Activated T-cell treated with anti-CD3 and anti-CD28 coated beads for 4 hours (primary cell): Measurements from ENCODE around the gene MYCL.
"Not testable (repeated sequence)": the region's sequence is repeated elsewhere in the genome, so short reads cannot be mapped to it uniquely, and the experiment has no call there.

Experiments used
- DNase-seq: peaks from one replicate; pipeline ENCODE4 v3.0.0-alpha.2; 2020

The MYCL gene

GRCh38 chr1:39890273-39890672, 11.4 kb downstream of the MYCL start:
- DNase-seq = no peak

- no peak for DNase-seq
These were observed 14.9 kb downstream of the MYCL start for GRCh38 chr1:39886757-39887231.

GRCh38 chr1:39885516-39885915, 16.2 kb downstream of the MYCL start:
- DNase-seq = no peak

GRCh38 chr1:39882152-39882551, 19.6 kb downstream of the MYCL start:
- DNase-seq = no peak

- no peak for DNase-seq
These were observed 23.4 kb downstream of the MYCL start for GRCh38 chr1:39877980-39878956.

GRCh38 chr1:39877231-39877778, 24.4 kb downstream of the MYCL start:
- DNase-seq = no peak

GRCh38 chr1:39876144-39876543, 25.6 kb downstream of the MYCL start:
- DNase-seq = no peak

- no peak for DNase-seq
These were observed 29.0 kb downstream of the MYCL start for GRCh38 chr1:39872698-39873097.

GRCh38 chr1:39871796-39872195, 29.9 kb downstream of the MYCL start:
- DNase-seq = no peak

GRCh38 chr1:39871043-39871442, 30.7 kb downstream of the MYCL start:
- not testable (repeated sequence) for DNase-seq

GRCh38 chr1:39869538-39870112, 32.1 kb downstream of the MYCL start:
- not testable (repeated sequence) for DNase-seq

GRCh38 chr1:39866767-39867166, 35.0 kb downstream of the MYCL start:
- no peak for DNase-seq

- DNase-seq = no peak
These were observed 36.0 kb downstream of the MYCL start for GRCh38 chr1:39865762-39866161.

- no peak for DNase-seq
These were observed 38.5 kb downstream of the MYCL start for GRCh38 chr1:39863177-39863576.

GRCh38 chr1:39861003-39861402, 40.7 kb downstream of the MYCL start:
- no peak for DNase-seq

- DNase-seq = no peak
These were observed 41.6 kb downstream of the MYCL start for GRCh38 chr1:39859859-39860812.

- DNase-seq = no peak
These were observed 43.4 kb downstream of the MYCL start for GRCh38 chr1:39858315-39858714.

GRCh38 chr1:39857126-39857878, 44.4 kb downstream of the MYCL start:
- no peak for DNase-seq

GRCh38 chr1:39854738-39855137, 47.0 kb downstream of the MYCL start:
- no peak for DNase-seq

GRCh38 chr1:39854314-39854713, 47.4 kb downstream of the MYCL start:
- no peak for DNase-seq

- DNase-seq = no peak
These were observed 48.8 kb downstream of the MYCL start for GRCh38 chr1:39852876-39853275.
